H9 (cell line): Measurements from ENCODE around the gene IZUMO1. TPM values are rescaled to one million over a fixed set of nuclear protein-coding genes. Genes with fewer than 3 reads are reported as not detected.

Source experiments
- DNase-seq: peaks from one replicate; pipeline ENCODE4 v3.0.0-alpha.2; 2017
- H2AFZ ChIP-seq: one replicate; pipeline ENCODE4 v1.6.1; 2013; ENCODE audit warnings: mild to moderate bottlenecking, low read length, control low read depth, moderate library complexity
- H2AK5ac ChIP-seq: 2 replicates; pipeline ENCODE4 v1.6.1; 2013; ENCODE audit warnings: low read length, control low read depth, mixed read lengths; ENCODE audit not compliant: insufficient read length
- H2BK120ac ChIP-seq: one replicate; pipeline ENCODE4 v1.6.1; 2013; ENCODE audit warnings: low read depth, mild to moderate bottlenecking, low read length, control low read depth, inconsistent platforms; ENCODE audit not compliant: poor library complexity, severe bottlenecking
- H2BK12ac ChIP-seq: 2 replicates; pipeline ENCODE4 v1.6.1; 2013; ENCODE audit warnings: low read length, control low read depth, mixed read lengths, low read depth; ENCODE audit not compliant: insufficient read length
- H2BK15ac ChIP-seq: 2 replicates; pipeline ENCODE4 v1.6.1; 2013; ENCODE audit warnings: low read depth, low read length, control low read depth
- H2BK20ac ChIP-seq: one replicate; pipeline ENCODE4 v1.6.1; 2013; ENCODE audit warnings: low read depth, mild to moderate bottlenecking, low read length, control low read depth, inconsistent platforms; ENCODE audit not compliant: poor library complexity, severe bottlenecking
- H2BK5ac ChIP-seq: 2 replicates; pipeline ENCODE4 v1.6.1; 2013; ENCODE audit warnings: low read length, control low read depth, mixed read lengths; ENCODE audit not compliant: insufficient read length
- H3K14ac ChIP-seq: 2 replicates; pipeline ENCODE4 v1.6.1; 2013; ENCODE audit warnings: low read length, control low read depth; ENCODE audit not compliant: insufficient read depth
- H3K18ac ChIP-seq: 2 replicates; pipeline ENCODE4 v1.6.1; 2013; ENCODE audit warnings: low read depth, mild to moderate bottlenecking, mixed read lengths, low read length, control low read depth; ENCODE audit not compliant: insufficient read length
- H3K23ac ChIP-seq: 2 replicates; pipeline ENCODE4 v1.6.1; 2013; ENCODE audit warnings: low read length, control low read depth, mixed read lengths, low read depth; ENCODE audit not compliant: insufficient read length
- H3K23me2 ChIP-seq: 2 replicates; pipeline ENCODE4 v1.6.1; 2013; ENCODE audit warnings: low read depth, mild to moderate bottlenecking, mixed read lengths, low read length, control low read depth; ENCODE audit not compliant: insufficient read length, poor library complexity, severe bottlenecking
- H3K27ac ChIP-seq: 2 replicates; pipeline ENCODE4 v1.5.1; 2013; ENCODE audit warnings: low read length, control low read depth, mixed read lengths, low read depth; ENCODE audit not compliant: insufficient read length
- H3K27me3 ChIP-seq: 2 replicates; pipeline ENCODE4 v1.6.1; 2013; ENCODE audit warnings: low read length, control low read depth, inconsistent platforms; ENCODE audit not compliant: insufficient read depth
- H3K4ac ChIP-seq: 2 replicates; pipeline ENCODE4 v1.6.1; 2013; ENCODE audit warnings: low read depth, mild to moderate bottlenecking, control low read depth, inconsistent platforms, low read length, moderate library complexity
- H3K4me1 ChIP-seq: 2 replicates; pipeline ENCODE4 v1.6.1; 2013; ENCODE audit warnings: low read length, control low read depth, inconsistent platforms; ENCODE audit not compliant: insufficient read depth
- H3K4me2 ChIP-seq: 2 replicates; pipeline ENCODE4 v1.6.1; 2013; ENCODE audit warnings: low read length, control low read depth, mixed read lengths; ENCODE audit not compliant: insufficient read length, insufficient read depth
- H3K56ac ChIP-seq: 2 replicates; pipeline ENCODE4 v1.6.1; 2013; ENCODE audit warnings: low read depth, mild to moderate bottlenecking, mixed read lengths, low read length, control low read depth; ENCODE audit not compliant: insufficient read length
- H3K79me1 ChIP-seq: 2 replicates; pipeline ENCODE4 v1.6.1; 2013; ENCODE audit warnings: low read depth, mild to moderate bottlenecking, moderate library complexity, low read length, control low read depth, inconsistent platforms; ENCODE audit not compliant: insufficient read depth, poor library complexity, severe bottlenecking
- H3K79me2 ChIP-seq: 2 replicates; pipeline ENCODE4 v1.6.1; 2013; ENCODE audit warnings: low read length, control low read depth, inconsistent platforms; ENCODE audit not compliant: insufficient read depth
- H3K9ac ChIP-seq: 2 replicates; pipeline ENCODE4 v1.6.1; 2013; ENCODE audit warnings: low read length, control low read depth, mixed read lengths; ENCODE audit not compliant: insufficient read length; ENCODE audit errors: extremely low read depth
- H3K9me3 ChIP-seq: one replicate; pipeline ENCODE4 v1.6.1; 2013; ENCODE audit warnings: low read depth, low read length, inconsistent platforms; ENCODE audit not compliant: control insufficient read depth
- H3T11ph ChIP-seq: one replicate; pipeline ENCODE4 v1.6.1; 2013; ENCODE audit warnings: mild to moderate bottlenecking, low read length, control low read depth, inconsistent platforms
- H4K20me1 ChIP-seq: one replicate; pipeline ENCODE4 v1.6.1; 2013; ENCODE audit not compliant: control insufficient read depth, insufficient read length, insufficient read depth
- H4K5ac ChIP-seq: 2 replicates; pipeline ENCODE4 v1.6.1; 2013; ENCODE audit warnings: low read depth, mild to moderate bottlenecking, mixed read lengths, low read length, control low read depth; ENCODE audit not compliant: insufficient read length
- H4K8ac ChIP-seq: replicated peaks from 2 replicates; pipeline ENCODE4 v1.6.1; 2013; ENCODE audit warnings: low read length, control low read depth, mixed read lengths, low read depth; ENCODE audit not compliant: insufficient read length
- H4K91ac ChIP-seq: 2 replicates; pipeline ENCODE4 v1.6.1; 2013; ENCODE audit warnings: low read depth, mild to moderate bottlenecking, moderate library complexity, mixed read lengths, low read length, control low read depth; ENCODE audit not compliant: insufficient read length
- H3K27ac Mint-ChIP-seq, 3 experiments: 2 replicates in 2 of 3; 3 replicates in 1 of 3; pipeline ENCODE4 v1.8.0; 2020 to 2021; ENCODE audit warnings: mixed read lengths in 3 of 3, mild to moderate bottlenecking in 1 of 3, moderate library complexity in 1 of 3
- H3K27me3 Mint-ChIP-seq: 2 replicates; pipeline ENCODE4 v1.8.0; 2021; ENCODE audit warnings: low read depth, mild to moderate bottlenecking, moderate library complexity, mixed read lengths
- H3K36me3 Mint-ChIP-seq, 3 experiments: 2 replicates in 2 of 3; 3 replicates in 1 of 3; pipeline ENCODE4 v1.8.0; 2020 to 2021; ENCODE audit warnings: low read depth in 3 of 3, mixed read lengths in 3 of 3; ENCODE audit not compliant: insufficient read depth in 1 of 3
- H3K4me1 Mint-ChIP-seq, 2 experiments: 2 replicates each; pipeline ENCODE4 v1.8.0; 2020; ENCODE audit warnings: mixed read lengths in 2 of 2
- H3K4me3 Mint-ChIP-seq, 2 experiments: 2 replicates in 1 of 2; 3 replicates in 1 of 2; pipeline ENCODE4 v1.8.0; 2020 to 2021; ENCODE audit warnings: mild to moderate bottlenecking in 2 of 2, mixed read lengths in 2 of 2, moderate library complexity in 1 of 2
- H3K9me3 Mint-ChIP-seq, 2 experiments: 2 replicates in 1 of 2; 3 replicates in 1 of 2; pipeline ENCODE4 v1.8.0; 2020; ENCODE audit warnings: mild to moderate bottlenecking in 2 of 2, mixed read lengths in 2 of 2, moderate library complexity in 1 of 2
- WGBS: extraction: QIAGEN DNeasy Blood & Tissue Kit; methylation state at CpG from one replicate; pipeline ENCODE4 v1.1.7; 2013; ENCODE audit warnings: missing lambda C conversion rate, low lambda C conversion rate, mixed read lengths; ENCODE audit not compliant: insufficient read length; ENCODE audit errors: extremely low coverage; 5-methylcytosine and 5-hydroxymethylcytosine counted together
- total RNA-seq: library from RNA; stranded (reverse); gene quantifications from 2 replicates; pipeline ENCODE4 v1.2.1, GENCODE V29; 2021
- TF ChIP-seq, protein P1 (sequence below): fragments of 200-600 bp; sonication (generic); conservative IDR thresholded peaks from 3 replicates; pipeline ENCODE4 v1.8.0; 2021; ENCODE audit warnings: antibody characterized with exemption, mild to moderate bottlenecking

The IZUMO1 gene
- total RNA-seq, 1 experiment from 2014 or later: 3.7 TPM

DNA sequence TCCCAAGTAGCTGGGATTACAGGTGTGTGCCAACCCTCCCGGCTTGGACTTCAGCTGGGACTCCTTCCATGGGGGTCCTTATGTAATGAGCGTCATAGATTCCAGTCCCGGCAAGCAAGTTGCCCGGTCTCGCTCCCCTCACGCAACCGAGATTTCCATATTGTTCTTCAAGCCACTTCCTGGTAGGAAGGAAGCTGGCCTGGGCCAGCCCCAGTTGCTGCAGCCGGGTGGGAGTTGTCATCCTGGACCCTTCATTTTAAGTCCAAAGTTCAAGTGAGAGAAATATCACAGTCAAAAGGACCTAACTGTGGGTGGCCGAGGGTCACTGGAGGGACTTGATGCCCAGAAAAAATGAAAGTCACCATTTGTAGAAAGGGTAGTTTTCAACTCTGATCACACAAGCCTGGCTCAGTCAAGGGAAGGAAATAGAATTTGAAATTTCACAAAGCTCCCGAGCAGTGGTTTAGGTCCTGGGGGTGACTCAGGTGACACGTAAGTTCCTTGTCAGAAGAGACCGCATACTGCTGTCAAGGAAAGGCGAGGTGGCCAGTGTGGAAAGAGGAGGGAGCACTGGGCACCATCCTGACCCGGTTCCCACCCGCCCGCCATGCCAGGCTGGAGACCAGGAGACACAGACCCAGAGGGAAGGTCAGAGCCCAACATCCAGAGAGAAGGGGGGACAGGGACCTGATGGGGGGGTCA lies 13.9 kb upstream of the IZUMO1 start:
- no peaks in the 10 kb centered on the region for H3K9me3 Mint-ChIP-seq
- no peaks in the 10 kb centered on the region for H3K79me2 ChIP-seq
- H3K9ac ChIP-seq: no peak overlapping the region
- H3K56ac ChIP-seq: no peak overlapping the region
- H4K20me1 ChIP-seq: no peaks in the 10 kb centered on the region
- H3K23ac ChIP-seq: no peak overlapping the region
- H3K27me3 Mint-ChIP-seq: peaks cover 37% of the 10 kb centered on the region
- no peak overlapping the region for H4K91ac ChIP-seq
- no peak overlapping the region for H2AK5ac ChIP-seq
- H3K4me2 ChIP-seq: no peak overlapping the region
- no peaks in the 10 kb centered on the region for H3K79me1 ChIP-seq
- H3K36me3 Mint-ChIP-seq: no peaks in the 10 kb centered on the region
- H3K4me1 Mint-ChIP-seq: peaks cover 7 to 18% of the 10 kb centered on the region in 2 experiments
- H4K5ac ChIP-seq: no peak overlapping the region
- H2BK15ac ChIP-seq: no peak overlapping the region
- DNase-seq: no peak
- no peak overlapping the region for H2BK20ac ChIP-seq
- H3K27ac Mint-ChIP-seq: no peak overlapping the region; a peak in 1 of 7 replicates
- H3K27ac ChIP-seq: no peak overlapping the region
- TF ChIP-seq, protein P1, sequence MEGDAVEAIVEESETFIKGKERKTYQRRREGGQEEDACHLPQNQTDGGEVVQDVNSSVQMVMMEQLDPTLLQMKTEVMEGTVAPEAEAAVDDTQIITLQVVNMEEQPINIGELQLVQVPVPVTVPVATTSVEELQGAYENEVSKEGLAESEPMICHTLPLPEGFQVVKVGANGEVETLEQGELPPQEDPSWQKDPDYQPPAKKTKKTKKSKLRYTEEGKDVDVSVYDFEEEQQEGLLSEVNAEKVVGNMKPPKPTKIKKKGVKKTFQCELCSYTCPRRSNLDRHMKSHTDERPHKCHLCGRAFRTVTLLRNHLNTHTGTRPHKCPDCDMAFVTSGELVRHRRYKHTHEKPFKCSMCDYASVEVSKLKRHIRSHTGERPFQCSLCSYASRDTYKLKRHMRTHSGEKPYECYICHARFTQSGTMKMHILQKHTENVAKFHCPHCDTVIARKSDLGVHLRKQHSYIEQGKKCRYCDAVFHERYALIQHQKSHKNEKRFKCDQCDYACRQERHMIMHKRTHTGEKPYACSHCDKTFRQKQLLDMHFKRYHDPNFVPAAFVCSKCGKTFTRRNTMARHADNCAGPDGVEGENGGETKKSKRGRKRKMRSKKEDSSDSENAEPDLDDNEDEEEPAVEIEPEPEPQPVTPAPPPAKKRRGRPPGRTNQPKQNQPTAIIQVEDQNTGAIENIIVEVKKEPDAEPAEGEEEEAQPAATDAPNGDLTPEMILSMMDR: no peak
- H2BK120ac ChIP-seq: no peak overlapping the region
- no peak overlapping the region for H2BK12ac ChIP-seq
- H3K27me3 ChIP-seq: no peaks in the 10 kb centered on the region
- no peaks in the 10 kb centered on the region for H3K9me3 ChIP-seq
- H3T11ph ChIP-seq: no peak overlapping the region
- H2BK5ac ChIP-seq: no peak overlapping the region
- H3K23me2 ChIP-seq: no peaks in the 10 kb centered on the region
- peak overlapping the region in 1 of 2 experiments; percentile 53; a peak in 2 of 5 replicates for H3K4me3 Mint-ChIP-seq
- H3K14ac ChIP-seq: no peak overlapping the region
- no peak overlapping the region for H4K8ac ChIP-seq
- 0 out of 2 replicates have a peak, but pooled peaks cover 3% of the 10 kb centered on the region for H3K4me1 ChIP-seq
- H3K18ac ChIP-seq: no peak overlapping the region
- H3K4ac ChIP-seq: no peak overlapping the region
- WGBS: no CpG with 5 or more reads among the region's 16 CpGs
- H2AFZ ChIP-seq: no peak overlapping the region
